ENCODE data around the gene MX2.

MX2 gene

GRCh38 chr21:41442481-41443186 lies 80.8 kb downstream of the MX2 start:
- DNase-seq = no peak

GRCh38 chr21:41443562-41443961 lies 81.7 kb downstream of the MX2 start:
- no peak for DNase-seq

- no peak for DNase-seq
These were observed 83.1 kb downstream of the MX2 start for GRCh38 chr21:41444703-41445464.

- no peak for DNase-seq
These were observed 83.6 kb downstream of the MX2 start for GRCh38 chr21:41445465-41445862.

- no peak for DNase-seq
These were observed 84.8 kb downstream of the MX2 start for GRCh38 chr21:41446586-41446985.

GRCh38 chr21:41447356-41447755 lies 85.5 kb downstream of the MX2 start:
- no peak for DNase-seq

- no peak for DNase-seq
These were observed 87.8 kb downstream of the MX2 start for GRCh38 chr21:41449613-41450012.

GRCh38 chr21:41451753-41452676 lies 90.2 kb downstream of the MX2 start:
- no peak for DNase-seq

- DNase-seq = no peak
These were observed 91.4 kb downstream of the MX2 start for GRCh38 chr21:41453198-41453597.

GRCh38 chr21:41453761-41454160 lies 91.9 kb downstream of the MX2 start:
- DNase-seq = no peak

- DNase-seq = no peak
These were observed 96.3 kb downstream of the MX2 start for GRCh38 chr21:41458121-41458520.

- no peak for DNase-seq
These were observed 96.7 kb downstream of the MX2 start for GRCh38 chr21:41458559-41458958.

All from stimulated activated CD4-positive, alpha-beta T cell treated with anti-CD3 and anti-CD28 coated beads, Interleukin-2, amount 100 ng/mL, for 24 hours (primary cell).